K562 (cell line): ENCODE measurements around the gene PTRH1. TPM values are rescaled to one million over a fixed set of nuclear protein-coding genes. Genes with fewer than 3 reads are reported as not detected.

Experiments used
- ATAC-seq: fragments of 200-7000 bp; cut with Tn5 transposase; 3 replicates; pipeline ENCODE4 v1.9.1; 2020; ENCODE audit warnings: moderate library complexity
- BruUV-seq: library from RNA; stranded (reverse); fragments of 400-500 nt; replicated peaks from 2 replicates; lab custom pipeline; 2021; lab: Mats Ljungman, UMichigan
- CTCF ChIA-PET: fragments of 300-600 bp; formaldehyde crosslinking; extraction: SDS; loops from one replicate; lab custom pipeline; 2021; ENCODE audit warnings: low intra/inter-chr PET ratio; lab: Yijun Ruan, JAX
- POLR2A ChIA-PET: fragments of 300-600, 350-650 bp; sonication (Branson Sonifier 250); formaldehyde crosslinking; extraction: SDS; loops from one replicate; lab custom pipeline; 2021; ENCODE audit warnings: antibody characterized with exemption, inconsistent platforms; lab: Yijun Ruan, JAX
- DNase-seq, 4 experiments: peaks; one replicate each; pipeline versions ENCODE4 v3.0.0 to v3.0.0-alpha.2; 2011 to 2018; ENCODE audit warnings: low spot score in 3 of 4, mixed read lengths in 3 of 4; ENCODE audit errors: extremely low read depth in 1 of 4
- FAIRE-seq: peaks from 2 replicates; lab custom pipeline; 2011; peaks lifted over from hg19 to GRCh38; lab: Jason Lieb, UNC
- H2AFZ ChIP-seq: 2 replicates; pipeline ENCODE4 v1.6.0; 2011; ENCODE audit warnings: low read depth, low read length, control low read depth, inconsistent platforms
- H3K27ac ChIP-seq: fragments of 200-600 bp; 3 replicates; pipeline ENCODE4 v1.8.0; 2011; ENCODE audit warnings: low read depth, mild to moderate bottlenecking, control low read depth, inconsistent platforms, low read length, moderate library complexity, mixed read lengths; ENCODE audit errors: extremely low read depth
- H3K27me3 ChIP-seq, 2 experiments: fragments of 300-600 bp in 1 of 2; 2 replicates in 1 of 2; 3 replicates in 1 of 2; pipeline versions ENCODE4 v1.6.0 to v1.8.0; 2011; ENCODE audit warnings: inconsistent platforms in 2 of 2, low read length in 2 of 2, mild to moderate bottlenecking in 1 of 2, mixed read lengths in 1 of 2, moderate library complexity in 1 of 2; ENCODE audit not compliant: control insufficient read depth in 2 of 2, insufficient read depth in 2 of 2
- H3K36me3 ChIP-seq: fragments of 300-600 bp; 3 replicates; pipeline ENCODE4 v1.8.0; 2011; ENCODE audit warnings: mild to moderate bottlenecking, low read length, inconsistent platforms; ENCODE audit not compliant: control insufficient read depth, insufficient read depth
- H3K4me1 ChIP-seq, 2 experiments: fragments of 200-600 bp in 1 of 2; replicated peaks in 1 of 2; 2 replicates in 1 of 2; 3 replicates in 1 of 2; pipeline versions ENCODE4 v1.5.1 to v1.8.0; 2011; ENCODE audit warnings: inconsistent platforms in 2 of 2, low read length in 2 of 2, mild to moderate bottlenecking in 1 of 2, mixed read lengths in 1 of 2, moderate library complexity in 1 of 2; ENCODE audit not compliant: control insufficient read depth in 2 of 2, insufficient read depth in 2 of 2
- H3K4me2 ChIP-seq: 2 replicates; pipeline ENCODE4 v1.6.1; 2011; ENCODE audit warnings: low read length, control low read depth, inconsistent platforms, mixed read lengths; ENCODE audit not compliant: insufficient read depth
- H3K4me3 ChIP-seq: fragments of 200-600 bp; sonication (generic), shearing (Covaris generic); 2 replicates; pipeline ENCODE4 v1.5.1; 2016; ENCODE audit warnings: control low read depth, inconsistent platforms
- H3K79me2 ChIP-seq: fragments of 200-600 bp; 3 replicates; pipeline ENCODE4 v1.8.0; 2011; ENCODE audit warnings: low read length, inconsistent platforms; ENCODE audit not compliant: control insufficient read depth, insufficient read depth
- H3K9ac ChIP-seq, 2 experiments: 2 replicates each; pipeline versions ENCODE4 v1.6.0 to v1.6.1; 2011; ENCODE audit warnings: low read depth in 2 of 2, low read length in 2 of 2, control low read depth in 1 of 2, inconsistent platforms in 1 of 2, mild to moderate bottlenecking in 1 of 2, mixed read lengths in 1 of 2; ENCODE audit not compliant: insufficient read depth in 1 of 2
- H3K9me1 ChIP-seq: one replicate; pipeline ENCODE4 v1.6.0; 2011; ENCODE audit warnings: inconsistent platforms, mild to moderate bottlenecking, low read length, moderate library complexity; ENCODE audit not compliant: control insufficient read depth, insufficient read depth
- H3K9me3 ChIP-seq: replicated peaks from 2 replicates; pipeline ENCODE4 v1.5.1; 2011; ENCODE audit warnings: low read depth, low read length, inconsistent platforms; ENCODE audit not compliant: control insufficient read depth, insufficient read depth
- H4K20me1 ChIP-seq: replicated peaks from 2 replicates; pipeline ENCODE4 v1.6.1; 2011; ENCODE audit warnings: low read length, inconsistent platforms, mixed read lengths; ENCODE audit not compliant: control insufficient read depth, insufficient read depth
- BCOR ChIP-seq: fragments of 450-650 bp; IDR thresholded peaks from 2 replicates; pipeline ENCODE4 v1.6.1; 2016
- GATA2 ChIP-seq: sonication (generic); formaldehyde crosslinking; IDR thresholded peaks from 2 replicates; pipeline ENCODE4 v1.4.0; 2020; ENCODE audit warnings: mild to moderate bottlenecking, missing genetic modification reagents
- GATAD2A ChIP-seq: fragments of 450-650 bp; IDR thresholded peaks from 2 replicates; pipeline ENCODE4 v1.6.1; 2017
- HDAC1 ChIP-seq, 2 experiments: fragments of 450-650 bp; IDR thresholded peaks; 2 replicates each; pipeline ENCODE4 v1.6.1; 2016 to 2017; ENCODE audit warnings: inconsistent platforms in 1 of 2, mild to moderate bottlenecking in 1 of 2, moderate library complexity in 1 of 2
- MCM3 ChIP-seq: fragments of 450-650 bp; IDR thresholded peaks from 2 replicates; pipeline ENCODE4 v1.6.1; 2016
- SMARCA5 ChIP-seq: fragments of 450-650 bp; IDR thresholded peaks from 2 replicates; pipeline ENCODE4 v1.6.1; 2016
- WHSC1 ChIP-seq: IDR thresholded peaks from one replicate; pipeline ENCODE4 v1.6.1; 2012; ENCODE audit warnings: low read length, control low read depth, inconsistent platforms
- ZNF239 ChIP-seq: fragments of 250-450 bp; sonication (Bioruptor Pico); IDR thresholded peaks from 2 replicates; pipeline ENCODE4 v1.4.0; 2020; ENCODE audit warnings: mild to moderate bottlenecking
- ZNF24 ChIP-seq: fragments of 450-650 bp; IDR thresholded peaks from 2 replicates; pipeline ENCODE4 v1.6.1; 2016
- WGBS: fragments of 100-300 bp; shearing (Covaris generic); methylation state at CpG from one replicate; pipeline ENCODE4 v1.1.6; 2016; ENCODE audit warnings: low coverage, mixed read lengths; ENCODE audit not compliant: insufficient coverage; ENCODE audit errors: missing lambda C conversion rate; 5-methylcytosine and 5-hydroxymethylcytosine counted together
- in situ Hi-C: fragments of 300-500 bp; cut with MboI; formaldehyde crosslinking; loops from 4 replicates; pipeline ENCODE4 v1.15.0; 2018; ENCODE audit warnings: inconsistent platforms, mixed read lengths
- intact Hi-C: fragments of 100-400 bp; cut with micrococcal nuclease; formaldehyde crosslinking; loops from 2 replicates; pipeline ENCODE4 v1.14.2; 2022
- polyA plus RNA-seq, 8 experiments: library from polyadenylated mRNA; depleted of rRNA in 4 of 8; stranded (reverse) in 5 of 8; unstranded in 3 of 8; fragments of >200 nt; fragmentation: Nextera tagmentation in 2 of 8; fragmentation: Illumina TruSeq in 1 of 8; extraction: Ambion mirVana in 2 of 8; extraction: Trizol in 1 of 8; gene quantifications; 2 replicates each; pipeline versions ENCODE4 v1.2.1 to v1.2.3, GENCODE V29; 2011 to 2014; ENCODE audit warnings: inconsistent platforms in 1 of 8, missing spikeins in 1 of 8
- total RNA-seq, 7 experiments: library from RNA; depleted of rRNA in 6 of 7; stranded (reverse); fragments of >200 nt in 6 of 7; fragmentation: Illumina TruSeq in 2 of 7; extraction: Trizol in 2 of 7; gene quantifications; 2 replicates each; pipeline versions ENCODE4 v1.2.1 to v1.2.3, GENCODE V29; 2011 to 2021; ENCODE audit warnings: low replicate concordance in 1 of 7
- TF ChIP-seq, protein P1 (sequence below): fragments of 250-450 bp; sonication (Bioruptor Pico); IDR thresholded peaks from 2 replicates; pipeline ENCODE4 v1.5.0; 2021
- TF ChIP-seq, protein P2 (sequence below): fragments of 250-450 bp; sonication (Bioruptor Pico); IDR thresholded peaks from 2 replicates; pipeline ENCODE4 v1.6.1; 2021; ENCODE audit warnings: mild to moderate bottlenecking
- TF ChIP-seq, protein P3 (sequence below), 2 experiments: fragments of 450-650 bp; IDR thresholded peaks; 2 replicates each; pipeline ENCODE4 v1.6.1; 2016; ENCODE audit warnings: mild to moderate bottlenecking in 2 of 2, borderline replicate concordance in 1 of 2, low read depth in 1 of 2, moderate library complexity in 1 of 2
- TF ChIP-seq, protein P4 (sequence below): IDR thresholded peaks from 2 replicates; pipeline ENCODE4 v1.6.1; 2011; ENCODE audit not compliant: insufficient read length; ENCODE audit errors: extremely low read depth

The PTRH1 gene
- total and polyA plus RNA-seq, 9 of the 15 experiments (the other 6 are each of a cell fraction or from before 2014, with no cell fraction given) = 0.63 to 43.1 (median 5.7) TPM

GRCh38 chr9:127676638-127677037, 38.8 kb downstream of the PTRH1 start:
- H3K36me3 ChIP-seq = peaks cover 35% of the 10 kb centered on the region; the same call in 2 of the 3 replicates
- no peak overlapping the region for H3K9ac ChIP-seq
- BruUV-seq = no TSS peak
- H2AFZ ChIP-seq = no peak overlapping the region
- no peaks in the 10 kb centered on the region for H3K79me2 ChIP-seq
- 68% methylated on average over 12 of the region's 12 CpGs for WGBS
- H3K9me3 ChIP-seq = no peaks in the 10 kb centered on the region
- H3K9me1 ChIP-seq = no peaks in the 10 kb centered on the region
- POLR2A ChIA-PET = interaction anchor here (0.6 to 1.2 kb wide), 2 partner anchors 9 to 68 kb away, joined by 3 read pairs; no protein-coding TSS in a partner anchor
- CTCF ChIA-PET = no interaction called here
- H3K4me1 ChIP-seq = no peaks in the 10 kb centered on the region; a peak in 1 of 5 replicates
- intact Hi-C loops (no loop called here), in situ Hi-C loops (no loop called here)
- DNase-seq = no peak
- no peak for ATAC-seq
- TF ChIP-seq ZNF239 (CRISPR knock-in tag) (no peak), GATAD2A (no peak), MCM3 (no peak), ZNF24 (no peak), WHSC1 (no peak), SMARCA5 (no peak), HDAC1 (IDR thresholded peaks at IDR 0.05) (no peak), BCOR (no peak), GATA2 (CRISPR knock-in tag) (no peak)
- TF ChIP-seq, protein P1, sequence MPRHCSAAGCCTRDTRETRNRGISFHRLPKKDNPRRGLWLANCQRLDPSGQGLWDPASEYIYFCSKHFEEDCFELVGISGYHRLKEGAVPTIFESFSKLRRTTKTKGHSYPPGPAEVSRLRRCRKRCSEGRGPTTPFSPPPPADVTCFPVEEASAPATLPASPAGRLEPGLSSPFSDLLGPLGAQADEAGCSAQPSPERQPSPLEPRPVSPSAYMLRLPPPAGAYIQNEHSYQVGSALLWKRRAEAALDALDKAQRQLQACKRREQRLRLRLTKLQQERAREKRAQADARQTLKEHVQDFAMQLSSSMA = no peak
- TF ChIP-seq, protein P2, sequence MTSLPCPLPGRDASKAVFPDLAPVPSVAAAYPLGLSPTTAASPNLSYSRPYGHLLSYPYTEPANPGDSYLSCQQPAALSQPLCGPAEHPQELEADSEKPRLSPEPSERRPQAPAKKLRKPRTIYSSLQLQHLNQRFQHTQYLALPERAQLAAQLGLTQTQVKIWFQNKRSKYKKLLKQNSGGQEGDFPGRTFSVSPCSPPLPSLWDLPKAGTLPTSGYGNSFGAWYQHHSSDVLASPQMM (CRISPR knock-in tag) = no peak
- TF ChIP-seq, protein P3, sequence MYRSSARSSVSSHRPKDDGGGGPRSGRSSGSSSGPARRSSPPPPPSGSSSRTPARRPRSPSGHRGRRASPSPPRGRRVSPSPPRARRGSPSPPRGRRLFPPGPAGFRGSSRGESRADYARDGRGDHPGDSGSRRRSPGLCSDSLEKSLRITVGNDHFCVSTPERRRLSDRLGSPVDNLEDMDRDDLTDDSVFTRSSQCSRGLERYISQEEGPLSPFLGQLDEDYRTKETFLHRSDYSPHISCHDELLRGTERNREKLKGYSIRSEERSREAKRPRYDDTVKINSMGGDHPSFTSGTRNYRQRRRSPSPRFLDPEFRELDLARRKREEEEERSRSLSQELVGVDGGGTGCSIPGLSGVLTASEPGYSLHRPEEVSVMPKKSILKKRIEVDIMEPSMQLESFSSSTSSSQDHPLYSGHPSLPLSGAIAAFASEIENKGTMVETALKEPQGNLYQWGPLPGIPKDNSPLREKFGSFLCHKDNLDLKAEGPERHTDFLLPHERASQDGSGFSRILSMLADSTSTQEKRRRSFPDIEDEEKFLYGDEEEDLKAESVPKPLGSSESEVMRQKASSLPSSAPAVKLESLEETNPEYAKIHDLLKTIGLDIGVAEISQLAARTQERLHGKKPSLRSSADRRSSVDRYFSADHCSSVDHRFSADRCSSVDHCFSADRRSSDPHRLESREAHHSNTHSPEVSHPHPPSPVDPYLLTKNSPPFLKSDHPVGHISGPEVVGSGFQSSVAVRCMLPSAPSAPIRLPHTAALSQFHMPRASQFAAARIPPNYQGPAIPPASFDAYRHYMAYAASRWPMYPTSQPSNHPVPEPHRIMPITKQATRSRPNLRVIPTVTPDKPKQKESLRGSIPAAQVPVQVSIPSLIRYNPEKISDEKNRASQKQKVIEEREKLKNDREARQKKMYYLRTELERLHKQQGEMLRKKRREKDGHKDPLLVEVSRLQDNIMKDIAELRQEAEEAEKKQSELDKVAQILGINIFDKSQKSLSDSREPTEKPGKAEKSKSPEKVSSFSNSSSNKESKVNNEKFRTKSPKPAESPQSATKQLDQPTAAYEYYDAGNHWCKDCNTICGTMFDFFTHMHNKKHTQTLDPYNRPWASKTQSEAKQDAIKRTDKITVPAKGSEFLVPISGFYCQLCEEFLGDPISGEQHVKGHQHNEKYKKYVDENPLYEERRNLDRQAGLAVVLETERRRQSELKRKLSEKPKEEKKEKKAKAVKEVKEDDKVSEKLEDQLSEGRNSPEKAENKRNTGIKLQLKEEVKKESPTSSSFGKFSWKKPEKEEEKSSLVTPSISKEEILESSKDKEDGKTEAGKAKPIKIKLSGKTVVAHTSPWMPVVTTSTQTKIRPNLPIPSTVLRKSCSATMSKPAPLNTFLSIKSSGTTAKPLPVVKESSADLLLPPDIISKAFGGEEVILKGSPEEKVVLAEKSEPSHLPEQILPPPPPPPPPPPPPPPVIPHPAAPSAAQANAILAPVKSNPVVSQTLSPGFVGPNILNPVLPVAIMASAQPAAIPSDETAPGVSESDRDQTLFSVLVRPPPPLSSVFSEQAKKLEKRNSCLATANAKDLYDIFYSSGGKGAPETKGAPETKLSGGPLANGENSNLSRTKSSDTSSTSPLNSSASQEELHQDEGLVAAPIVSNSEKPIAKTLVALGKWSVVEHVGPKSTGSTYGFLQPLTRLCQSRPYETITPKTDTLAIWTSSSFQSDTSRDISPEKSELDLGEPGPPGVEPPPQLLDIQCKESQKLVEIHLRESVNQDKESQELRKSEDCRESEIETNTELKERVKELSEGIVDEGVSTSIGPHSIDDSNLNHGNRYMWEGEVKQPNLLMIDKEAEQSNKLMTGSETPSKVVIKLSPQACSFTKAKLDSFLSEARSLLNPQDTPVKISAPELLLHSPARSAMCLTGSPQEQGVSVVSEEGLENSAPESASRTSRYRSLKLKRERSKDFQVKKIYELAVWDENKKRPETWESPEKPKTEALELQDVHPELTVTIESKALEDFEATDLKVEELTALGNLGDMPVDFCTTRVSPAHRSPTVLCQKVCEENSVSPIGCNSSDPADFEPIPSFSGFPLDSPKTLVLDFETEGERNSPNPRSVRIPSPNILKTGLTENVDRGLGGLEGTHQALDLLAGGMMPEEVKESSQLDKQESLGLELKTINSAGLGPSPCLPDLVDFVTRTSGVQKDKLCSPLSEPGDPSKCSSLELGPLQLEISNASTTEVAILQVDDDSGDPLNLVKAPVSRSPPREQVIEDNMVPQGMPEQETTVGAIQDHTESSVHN (IDR thresholded peaks at IDR 0.05; ENCODE audit: borderline replicate concordance in 1 of 2, low read depth in 1 of 2) = no peak
- TF ChIP-seq, protein P4, sequence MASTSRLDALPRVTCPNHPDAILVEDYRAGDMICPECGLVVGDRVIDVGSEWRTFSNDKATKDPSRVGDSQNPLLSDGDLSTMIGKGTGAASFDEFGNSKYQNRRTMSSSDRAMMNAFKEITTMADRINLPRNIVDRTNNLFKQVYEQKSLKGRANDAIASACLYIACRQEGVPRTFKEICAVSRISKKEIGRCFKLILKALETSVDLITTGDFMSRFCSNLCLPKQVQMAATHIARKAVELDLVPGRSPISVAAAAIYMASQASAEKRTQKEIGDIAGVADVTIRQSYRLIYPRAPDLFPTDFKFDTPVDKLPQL = no peak
- no peak for FAIRE-seq
- H3K4me3 ChIP-seq = no peak overlapping the region
- H3K27me3 ChIP-seq = no peaks in the 10 kb centered on the region
- no peaks in the 10 kb centered on the region for H4K20me1 ChIP-seq
- no peak overlapping the region for H3K4me2 ChIP-seq
- no peak overlapping the region for H3K27ac ChIP-seq
